H1 (cell line): ENCODE measurements around the gene CNKSR2. TPM values are rescaled to one million over a fixed set of nuclear protein-coding genes. Genes with fewer than 3 reads are reported as not detected.

Source experiments
- CTCF ChIA-PET: fragments of 300-600 bp; sonication (Branson Sonifier 250); formaldehyde crosslinking; loops from one replicate; lab custom pipeline; 2021; ENCODE audit not compliant: partially characterized antibody; lab: Charles Lee
- POLR2A ChIA-PET: fragments of 300-600 bp; sonication (Branson Sonifier 250); formaldehyde crosslinking; loops from one replicate; lab custom pipeline; 2021; ENCODE audit warnings: inconsistent platforms; ENCODE audit not compliant: partially characterized antibody; lab: Charles Lee
- DNase-seq, 2 experiments: peaks; one replicate each; pipeline versions ENCODE4 v3.0.0 to v3.0.0-alpha.2; 2010 to 2022; ENCODE audit warnings: low spot score in 2 of 2, low read depth in 1 of 2, mixed read lengths in 1 of 2
- FAIRE-seq: peaks from 2 replicates; lab custom pipeline; 2011; peaks lifted over from hg19 to GRCh38; lab: Jason Lieb, UNC
- H2AFZ ChIP-seq: 2 replicates; pipeline ENCODE4 v1.8.1; 2012; ENCODE audit warnings: low read length, inconsistent platforms
- H2AK5ac ChIP-seq: 2 replicates; pipeline ENCODE4 v1.6.1; 2013; ENCODE audit warnings: low read depth, low read length
- H2BK120ac ChIP-seq: replicated peaks from 2 replicates; pipeline ENCODE3; 2013; ENCODE audit warnings: low read depth, low read length, inconsistent platforms
- H2BK12ac ChIP-seq: 2 replicates; pipeline ENCODE4 v1.6.1; 2013; ENCODE audit warnings: low read depth, low read length
- H2BK15ac ChIP-seq: 2 replicates; pipeline ENCODE4 v1.6.1; 2013; ENCODE audit warnings: low read length
- H2BK20ac ChIP-seq: 2 replicates; pipeline ENCODE4 v1.6.1; 2013; ENCODE audit warnings: low read length
- H2BK5ac ChIP-seq: 2 replicates; pipeline ENCODE4 v1.6.1; 2013; ENCODE audit warnings: low read depth, low read length
- H3K14ac ChIP-seq: 2 replicates; pipeline ENCODE4 v1.6.1; 2013; ENCODE audit warnings: inconsistent platforms; ENCODE audit not compliant: insufficient read length
- H3K18ac ChIP-seq: 2 replicates; pipeline ENCODE4 v1.6.1; 2013; ENCODE audit warnings: low read length; ENCODE audit errors: extremely low read depth
- H3K23ac ChIP-seq: 2 replicates; pipeline ENCODE4 v1.6.1; 2013; ENCODE audit warnings: inconsistent platforms; ENCODE audit not compliant: insufficient read length
- H3K23me2 ChIP-seq: 2 replicates; pipeline ENCODE4 v1.6.1; 2013; ENCODE audit warnings: low read depth, low read length
- H3K27ac ChIP-seq: 2 replicates; pipeline ENCODE4 v1.6.1; 2011; ENCODE audit warnings: low read depth, low read length, inconsistent platforms
- H3K27me3 ChIP-seq, 4 experiments: replicated peaks in 1 of 4; 1 replicate in 1 of 4; 2 replicates in 3 of 4; pipeline versions ENCODE4 v1.6.1 to v1.8.1; 2011 to 2013; ENCODE audit warnings: low read length in 3 of 4, mild to moderate bottlenecking in 3 of 4, inconsistent platforms in 2 of 4, mixed read lengths in 2 of 4, moderate library complexity in 1 of 4; ENCODE audit not compliant: control insufficient read depth in 3 of 4, insufficient read depth in 3 of 4; ENCODE audit errors: extremely low read depth in 1 of 4
- H3K36me3 ChIP-seq, 4 experiments: 2 replicates each; pipeline versions ENCODE4 v1.6.1 to v1.8.1; 2011 to 2013; ENCODE audit warnings: mild to moderate bottlenecking in 4 of 4, low read length in 3 of 4, moderate library complexity in 2 of 4, control low read depth in 1 of 4, inconsistent platforms in 1 of 4; ENCODE audit not compliant: insufficient read depth in 4 of 4, control insufficient read depth in 2 of 4
- H3K4ac ChIP-seq: replicated peaks from 2 replicates; pipeline ENCODE3; 2013; ENCODE audit warnings: low read length, low read depth, mixed read lengths, inconsistent platforms; ENCODE audit not compliant: insufficient read length
- H3K4me1 ChIP-seq, 4 experiments: replicated peaks in 1 of 4; 1 replicate in 1 of 4; 2 replicates in 3 of 4; pipeline versions ENCODE4 v1.6.1 to v1.8.1; 2011 to 2013; ENCODE audit warnings: low read length in 3 of 4, inconsistent platforms in 2 of 4, mixed read lengths in 1 of 4; ENCODE audit not compliant: insufficient read depth in 4 of 4, control insufficient read depth in 3 of 4
- H3K4me2 ChIP-seq, 2 experiments: 2 replicates each; pipeline versions ENCODE4 v1.6.1 to v1.8.1; 2011 to 2013; ENCODE audit warnings: low read depth in 2 of 2, low read length in 2 of 2, control low read depth in 1 of 2, inconsistent platforms in 1 of 2, mild to moderate bottlenecking in 1 of 2; ENCODE audit not compliant: insufficient read depth in 1 of 2
- H3K4me3 ChIP-seq, 4 experiments: fragments of 200-600, 300-600 bp in 1 of 4; sonication (generic), shearing (Covaris generic), sonication (Bioruptor Twin) in 1 of 4; 2 replicates each; pipeline versions ENCODE4 v1.5.1 to v1.8.1; 2011 to 2016; ENCODE audit warnings: low read length in 4 of 4, low read depth in 3 of 4, control low read depth in 2 of 4, inconsistent platforms in 2 of 4, mild to moderate bottlenecking in 2 of 4, mixed read lengths in 1 of 4, moderate library complexity in 1 of 4; ENCODE audit not compliant: insufficient read depth in 2 of 4; ENCODE audit errors: extremely low read depth in 1 of 4
- H3K56ac ChIP-seq: replicated peaks from 2 replicates; pipeline ENCODE3; 2013; ENCODE audit warnings: low read depth, mild to moderate bottlenecking, mixed read lengths, low read length, inconsistent platforms; ENCODE audit not compliant: insufficient read length
- H3K79me1 ChIP-seq: 2 replicates; pipeline ENCODE4 v1.6.1; 2013; ENCODE audit warnings: low read depth, low read length, control low read depth
- H3K79me2 ChIP-seq, 2 experiments: 2 replicates each; pipeline versions ENCODE4 v1.6.1 to v1.8.1; 2012 to 2013; ENCODE audit warnings: low read length in 2 of 2, mild to moderate bottlenecking in 2 of 2, inconsistent platforms in 1 of 2; ENCODE audit not compliant: insufficient read depth in 2 of 2, control insufficient read depth in 1 of 2
- H3K9ac ChIP-seq, 4 experiments: replicated peaks in 1 of 4; 1 replicate in 1 of 4; 2 replicates in 3 of 4; pipeline versions ENCODE4 v1.6.1 to v1.8.1; 2011 to 2013; ENCODE audit warnings: low read depth in 3 of 4, low read length in 3 of 4, control low read depth in 2 of 4, mild to moderate bottlenecking in 2 of 4, moderate library complexity in 2 of 4, inconsistent platforms in 1 of 4; ENCODE audit errors: extremely low read depth in 1 of 4
- H3K9me3 ChIP-seq, 2 experiments: 2 replicates each; pipeline versions ENCODE4 v1.6.1 to v1.8.1; 2012 to 2013; ENCODE audit warnings: mild to moderate bottlenecking in 2 of 2, moderate library complexity in 2 of 2, control low read depth in 1 of 2, inconsistent platforms in 1 of 2, low read depth in 1 of 2, low read length in 1 of 2, mixed read lengths in 1 of 2; ENCODE audit not compliant: insufficient read depth in 2 of 2
- H4K20me1 ChIP-seq, 2 experiments: replicated peaks in 1 of 2; 2 replicates each; pipeline versions ENCODE3 to v1.8.1; 2011 to 2013; ENCODE audit warnings: inconsistent platforms in 2 of 2, low read length in 2 of 2, mild to moderate bottlenecking in 1 of 2; ENCODE audit not compliant: insufficient read depth in 2 of 2, control insufficient read depth in 1 of 2
- H4K5ac ChIP-seq: 2 replicates; pipeline ENCODE4 v1.6.1; 2013; ENCODE audit warnings: low read length, low read depth, mixed read lengths, inconsistent platforms; ENCODE audit not compliant: insufficient read length
- H4K8ac ChIP-seq: 2 replicates; pipeline ENCODE4 v1.8.0; 2013; ENCODE audit warnings: mild to moderate bottlenecking, moderate library complexity, low read length, inconsistent platforms; ENCODE audit not compliant: insufficient read depth; ENCODE audit errors: extremely low read depth
- H4K91ac ChIP-seq: replicated peaks from 2 replicates; pipeline ENCODE3; 2013; ENCODE audit warnings: low read length, mixed read lengths, inconsistent platforms; ENCODE audit not compliant: insufficient read length
- CBX8 ChIP-seq: fragments of 300-800, 300-1000 bp; sonication (generic); IDR thresholded peaks from 2 replicates; pipeline ENCODE4 v1.7.1; 2016; ENCODE audit warnings: low read depth, low read length, borderline replicate concordance
- CHD1 ChIP-seq: IDR thresholded peaks from 2 replicates; pipeline ENCODE4 v1.6.1; 2012; ENCODE audit warnings: low read depth, low read length, improper control_type of control experiment
- CHD2 ChIP-seq: IDR thresholded peaks from 2 replicates; pipeline ENCODE4 v1.6.1; 2012; ENCODE audit warnings: low read length, improper control_type of control experiment
- EZH2 ChIP-seq: fragments of 200-600 bp; sonication (generic); IDR thresholded peaks from 2 replicates; pipeline ENCODE4 v1.7.1; 2012; ENCODE audit warnings: low read depth, mild to moderate bottlenecking, moderate library complexity, low read length, inconsistent platforms; ENCODE audit not compliant: severe bottlenecking
- MAFK ChIP-seq: IDR thresholded peaks from 2 replicates; pipeline ENCODE4 v1.6.1; 2012; ENCODE audit warnings: low read depth, mild to moderate bottlenecking, improper control_type of control experiment, low read length
- NANOG ChIP-seq: IDR thresholded peaks from 2 replicates; pipeline ENCODE4 v1.6.1; 2011; ENCODE audit warnings: low read length, low read depth, mild to moderate bottlenecking, inconsistent platforms; ENCODE audit not compliant: insufficient read depth, poor library complexity, severe bottlenecking
- NRF1 ChIP-seq: IDR thresholded peaks from 2 replicates; pipeline ENCODE4 v1.6.1; 2011; ENCODE audit warnings: mild to moderate bottlenecking, low read depth, low read length, improper control_type of control experiment
- POLR2A ChIP-seq, 2 experiments: IDR thresholded peaks; 1 replicate in 1 of 2; 2 replicates in 1 of 2; pipeline ENCODE4 v1.6.1; 2011; ENCODE audit warnings: low read depth in 2 of 2, low read length in 2 of 2, mild to moderate bottlenecking in 2 of 2; ENCODE audit errors: control extremely low read depth in 1 of 2
- POU5F1 ChIP-seq: IDR thresholded peaks from 2 replicates; pipeline ENCODE4 v1.6.1; 2011; ENCODE audit warnings: low read depth, mild to moderate bottlenecking, low read length, moderate library complexity
- RBBP5 ChIP-seq: IDR thresholded peaks from 2 replicates; pipeline ENCODE4 v1.7.1; 2012; ENCODE audit warnings: low read depth, mild to moderate bottlenecking, inconsistent platforms, low read length, moderate library complexity, borderline replicate concordance
- RNF2 ChIP-seq: fragments of 200-900, 300-1000 bp; sonication (generic); IDR thresholded peaks from 2 replicates; pipeline ENCODE4 v1.7.1; 2016; ENCODE audit warnings: borderline replicate concordance, low read depth, mild to moderate bottlenecking, antibody characterized with exemption, low read length; ENCODE audit not compliant: poor library complexity, severe bottlenecking; ENCODE audit errors: missing control alignments
- TCF12 ChIP-seq: IDR thresholded peaks from 2 replicates; pipeline ENCODE4 v1.6.1; 2011; ENCODE audit warnings: low read depth, mild to moderate bottlenecking, low read length
- YY1 ChIP-seq: IDR thresholded peaks from 2 replicates; pipeline ENCODE4 v1.6.1; 2011; ENCODE audit warnings: low read depth, mild to moderate bottlenecking, low read length
- polyA plus RNA-seq, 7 experiments: library from polyadenylated mRNA; depleted of rRNA in 3 of 7; stranded (reverse) in 5 of 7; unstranded in 2 of 7; fragments of >200 nt in 5 of 7; fragments of 200-250 nt in 2 of 7; gene quantifications; 1 replicate in 5 of 7; 2 replicates in 1 of 7; 4 replicates in 1 of 7; pipeline versions ENCODE4 v1.2.1 to v1.2.3, GENCODE V29; 2011 to 2013; ENCODE audit warnings: missing spikeins in 2 of 7, mixed read lengths in 2 of 7
- total RNA-seq: library from RNA; stranded (reverse); fragmentation: NEBNext Ultra II Directional; extraction: Animal tissue kit (Norgen Biotek cat#: 25700); gene quantifications from 2 replicates; pipeline ENCODE4 v1.2.1, GENCODE V29; 2021

CNKSR2 gene
- total and polyA plus RNA-seq, 2 of the 8 experiments (the other 6 are each of a cell fraction or from before 2014, with no cell fraction given), result 5.5 to 16.3 TPM

- no peak for DNase-seq
- no peak overlapping the region for H4K8ac ChIP-seq
- H3K27me3 ChIP-seq, result no peaks in the 10 kb centered on the region
- H3K23ac ChIP-seq, result no peak overlapping the region
- H3K14ac ChIP-seq, result no peak overlapping the region
- TF ChIP-seq YY1, result no peak
- TF ChIP-seq EZH2, result no peak
- no peak for TF ChIP-seq MAFK
- TF ChIP-seq TCF12, result no peak
- TF ChIP-seq NRF1, result no peak
- TF ChIP-seq RBBP5, result no peak
- no peak for TF ChIP-seq RNF2
- no peak for TF ChIP-seq POLR2A (IDR thresholded peaks at IDR 0.05; ENCODE audit: control extremely low read depth in 1 of 2, low read depth in 2 of 2, low read length in 2 of 2)
- TF ChIP-seq CBX8, result no peak
- TF ChIP-seq POU5F1, result no peak
- TF ChIP-seq CHD2, result no peak
- no peak for TF ChIP-seq NANOG
- no peak for TF ChIP-seq CHD1
- TF ChIP-seq, all 59 proteins: peak for 0
- Histone ChIP-seq H4K5ac (no peak overlapping the region), H3K4me3 (no peak overlapping the region), H3K9me3 (no peaks in the 10 kb centered on the region), H3K9ac (no peak overlapping the region), H3K4me2 (no peak overlapping the region), H2BK5ac (no peak overlapping the region), H3K27ac (no peak overlapping the region), H4K20me1 (no peaks in the 10 kb centered on the region), H3K79me2 (no peaks in the 10 kb centered on the region), H3K4ac (no peak overlapping the region), H2BK12ac (no peak overlapping the region), H2BK15ac (no peak overlapping the region), H2AFZ (no peak overlapping the region), H4K91ac (no peak overlapping the region), H2BK120ac (no peak overlapping the region), H3K56ac (no peak overlapping the region), H3K23me2 (no peaks in the 10 kb centered on the region), H3K36me3 (peaks cover 0 to 7% (median 0%) of the 10 kb centered on the region in 4 experiments; a peak in 2 of 8 replicates), H2BK20ac (no peak overlapping the region), H3K18ac (no peak overlapping the region), H2AK5ac (no peak overlapping the region), H3K4me1 (no peaks in the 10 kb centered on the region), H3K79me1 (no peaks in the 10 kb centered on the region)
- POLR2A ChIA-PET, result no interaction called here
- CTCF ChIA-PET, result no interaction called here
- FAIRE-seq, result no peak
Observed at GRCh38 chrX:21606002-21606401, 231.8 kb downstream of the CNKSR2 start.
